ENCODE results near the gene DCTN3.

Gene DCTN3

DNA sequence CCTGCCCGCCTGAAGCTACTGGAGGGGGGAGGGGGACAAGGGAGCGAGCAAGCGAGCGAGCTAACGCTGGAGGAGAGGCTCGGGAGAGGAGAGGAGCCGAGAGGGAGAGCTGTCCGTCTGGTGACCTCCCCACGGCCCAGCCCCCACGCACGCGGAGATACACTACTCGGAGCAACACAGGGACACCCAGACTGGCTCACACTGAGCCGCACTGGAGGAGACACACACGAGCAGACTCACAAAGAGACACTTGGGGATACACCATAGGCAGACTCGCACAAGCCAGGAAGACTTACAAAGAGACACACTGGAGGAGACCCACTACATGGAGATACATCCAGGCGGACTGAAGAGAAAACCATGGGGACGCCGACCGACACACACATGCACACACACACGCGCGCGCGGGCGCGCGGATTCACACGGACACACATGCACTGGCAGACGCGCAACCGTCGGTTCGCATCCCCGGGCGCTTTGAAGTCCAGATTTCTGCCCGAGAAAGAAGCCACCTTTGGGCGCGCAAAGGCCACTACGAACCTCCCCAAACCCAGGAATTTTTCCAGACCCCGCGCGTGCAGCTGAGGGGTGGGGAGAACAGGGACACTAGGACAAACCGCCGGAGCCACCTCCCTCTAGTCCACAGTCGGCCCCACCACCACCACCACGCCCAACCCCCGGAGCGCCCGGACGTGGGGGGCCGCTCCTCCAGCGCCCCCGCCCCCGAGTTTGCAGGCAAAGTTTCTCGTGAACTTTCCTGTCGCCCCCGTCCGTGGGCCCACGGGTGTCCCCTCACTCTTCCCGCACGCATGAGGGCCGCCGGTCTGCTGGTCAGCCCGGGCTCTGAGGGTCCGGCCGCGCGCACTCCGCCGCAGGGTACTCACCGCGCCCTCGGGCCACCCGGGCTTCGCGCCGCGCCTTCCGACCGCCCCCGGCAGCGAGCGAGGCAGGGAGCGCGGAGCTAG lies 31.3 kb downstream of the DCTN3 start:
- DNase-seq: no peak

DNA sequence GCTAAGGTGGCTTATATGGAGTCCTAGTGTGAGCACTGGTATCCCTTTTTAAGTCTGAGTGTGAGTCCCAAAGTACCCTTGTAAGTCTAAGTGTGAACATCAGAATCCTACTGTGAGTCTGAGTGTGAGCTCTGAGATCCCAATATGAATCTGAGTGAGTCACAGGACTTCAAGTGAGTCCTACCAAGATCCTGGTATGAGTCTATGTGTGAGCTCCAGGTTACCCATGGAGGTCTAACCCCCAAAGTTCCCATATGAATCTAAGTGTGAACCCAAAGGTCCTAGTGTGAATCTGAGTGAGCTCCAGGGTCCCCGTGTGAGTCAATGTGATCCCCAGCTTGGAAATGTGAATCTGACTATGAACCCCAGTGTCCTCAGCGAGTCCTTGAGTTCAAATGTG lies 33.0 kb downstream of the DCTN3 start:
- no peak for DNase-seq

DNA sequence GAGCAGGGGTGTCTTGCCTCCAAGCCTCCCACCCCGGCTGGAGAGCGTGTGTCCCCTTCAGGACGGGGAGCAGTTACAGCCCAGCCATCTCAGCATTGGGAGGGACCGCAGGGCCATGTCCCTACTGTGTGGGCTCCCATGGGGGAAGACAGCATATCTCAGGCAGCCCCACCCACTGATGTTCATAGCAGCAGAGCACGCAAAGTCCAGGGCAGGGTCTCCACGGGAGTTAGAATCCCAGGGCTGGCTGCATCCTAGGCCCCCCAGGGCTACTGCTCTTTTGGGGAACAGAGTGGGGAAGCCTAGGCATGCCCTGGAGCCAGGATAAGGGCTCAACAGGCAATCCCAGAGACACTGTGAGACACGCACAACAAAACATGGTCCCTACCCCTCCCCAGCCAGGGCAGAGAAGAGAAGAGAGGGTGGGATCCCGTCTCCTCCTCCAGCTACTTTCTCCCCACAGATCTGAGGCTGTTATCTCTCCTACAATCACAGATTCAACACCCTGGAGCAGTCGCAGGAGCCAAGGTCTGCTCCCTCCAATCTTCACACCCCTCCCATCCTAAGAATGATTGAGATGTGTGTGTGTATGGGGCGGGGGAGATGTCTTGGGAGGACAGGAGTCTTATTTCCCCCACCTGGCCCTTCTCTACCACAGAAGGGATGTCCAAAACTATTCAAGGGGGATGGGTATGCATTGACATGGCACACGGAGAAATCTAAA lies 34.2 kb downstream of the DCTN3 start:
- DNase-seq: no peak

DNA sequence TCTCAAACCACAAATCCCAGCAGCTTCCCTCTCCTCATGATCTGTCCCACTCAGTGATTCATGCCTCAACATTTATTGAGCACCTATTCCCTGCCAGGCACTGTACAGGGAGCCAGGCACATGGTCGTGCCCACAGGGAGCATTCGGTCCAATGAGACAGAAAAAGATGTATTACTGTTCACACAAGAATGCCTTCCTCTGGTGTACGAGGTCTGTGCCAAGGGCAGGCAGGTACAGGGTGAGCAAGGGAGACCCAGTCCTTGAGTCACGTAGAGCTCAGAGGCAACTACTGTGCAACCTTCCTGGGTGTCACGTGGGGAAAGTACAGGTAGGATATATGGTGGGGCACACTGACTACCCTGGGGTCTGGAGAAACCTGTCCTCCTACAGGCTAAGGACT lies 35.3 kb downstream of the DCTN3 start:
- no peak for DNase-seq

DNA sequence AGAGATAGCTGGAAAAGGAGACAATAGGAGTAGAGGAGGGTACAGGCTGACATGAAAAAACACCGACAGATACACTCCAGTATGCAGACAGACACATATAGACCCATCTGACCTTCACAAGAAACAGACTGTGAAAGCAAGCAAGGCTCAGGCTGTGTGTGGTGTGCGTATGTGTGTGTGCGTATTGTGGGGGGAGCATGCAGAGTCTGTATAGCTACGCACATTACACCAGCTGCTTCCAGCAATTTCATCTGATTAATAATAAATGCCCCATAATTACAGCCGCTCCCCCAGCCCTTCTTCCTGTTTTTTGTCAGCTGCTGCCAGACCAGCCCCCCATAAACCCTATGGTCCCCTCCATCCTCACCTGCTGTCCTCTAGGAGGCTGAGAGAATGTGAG lies 37.5 kb downstream of the DCTN3 start:
- DNase-seq: no peak

DNA sequence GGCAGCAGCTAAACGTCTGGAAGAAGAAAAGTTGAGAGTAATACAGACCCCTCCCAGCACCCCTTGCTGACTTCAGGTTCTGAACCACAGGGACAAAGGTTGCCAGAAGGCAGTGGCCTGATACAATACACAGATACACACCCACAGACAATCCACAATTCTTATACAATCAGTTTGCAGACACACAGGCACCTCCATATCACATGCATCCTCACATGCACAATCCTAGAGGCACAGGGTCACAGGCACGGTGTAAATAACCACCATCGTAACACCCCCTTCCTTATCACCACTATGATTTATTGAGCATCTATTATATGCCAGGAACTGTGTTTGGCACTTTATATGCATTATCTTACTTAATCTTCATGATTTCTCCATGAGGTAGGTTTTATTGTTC lies 39.0 kb downstream of the DCTN3 start:
- DNase-seq: no peak

DNA sequence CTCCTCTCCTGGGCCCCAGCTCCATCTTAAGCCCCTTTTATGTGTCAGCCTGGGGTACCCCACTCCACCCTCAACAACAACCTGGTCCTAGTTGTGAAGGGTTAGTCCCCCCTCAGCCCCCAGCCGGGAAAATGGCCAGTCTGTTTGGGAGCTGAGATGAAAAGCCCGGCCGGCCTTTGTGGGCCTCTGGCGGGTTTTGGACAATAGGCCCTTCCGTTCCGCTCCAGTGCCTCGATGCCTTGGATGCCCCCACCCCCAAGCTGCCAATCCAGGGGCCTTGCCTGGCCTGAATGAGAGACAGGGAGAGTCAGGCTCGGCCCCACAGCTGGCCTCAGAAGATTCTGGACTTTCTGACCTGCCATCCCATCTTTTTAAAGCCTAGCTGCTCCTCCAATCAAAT lies 39.9 kb downstream of the DCTN3 start:
- DNase-seq: no peak

DNA sequence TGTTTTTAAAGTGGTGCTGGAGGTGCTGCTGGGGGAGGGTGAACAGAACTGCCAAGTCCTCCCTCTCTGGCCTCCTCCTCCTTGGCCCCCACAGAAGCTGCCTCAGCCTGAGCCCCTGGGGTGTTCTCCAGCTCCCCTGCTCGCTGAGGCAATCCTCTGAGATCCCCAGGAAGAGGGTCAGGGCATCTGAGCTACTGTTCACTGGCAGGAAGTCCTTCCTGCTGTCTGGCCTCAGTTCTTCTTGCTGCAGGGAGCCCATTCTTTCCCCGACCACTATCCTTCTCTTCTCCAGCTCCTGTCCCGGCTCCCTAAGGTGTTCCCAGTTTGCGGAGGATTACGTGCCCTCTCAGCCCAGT lies 40.5 kb downstream of the DCTN3 start:
- no peak for DNase-seq

DNA sequence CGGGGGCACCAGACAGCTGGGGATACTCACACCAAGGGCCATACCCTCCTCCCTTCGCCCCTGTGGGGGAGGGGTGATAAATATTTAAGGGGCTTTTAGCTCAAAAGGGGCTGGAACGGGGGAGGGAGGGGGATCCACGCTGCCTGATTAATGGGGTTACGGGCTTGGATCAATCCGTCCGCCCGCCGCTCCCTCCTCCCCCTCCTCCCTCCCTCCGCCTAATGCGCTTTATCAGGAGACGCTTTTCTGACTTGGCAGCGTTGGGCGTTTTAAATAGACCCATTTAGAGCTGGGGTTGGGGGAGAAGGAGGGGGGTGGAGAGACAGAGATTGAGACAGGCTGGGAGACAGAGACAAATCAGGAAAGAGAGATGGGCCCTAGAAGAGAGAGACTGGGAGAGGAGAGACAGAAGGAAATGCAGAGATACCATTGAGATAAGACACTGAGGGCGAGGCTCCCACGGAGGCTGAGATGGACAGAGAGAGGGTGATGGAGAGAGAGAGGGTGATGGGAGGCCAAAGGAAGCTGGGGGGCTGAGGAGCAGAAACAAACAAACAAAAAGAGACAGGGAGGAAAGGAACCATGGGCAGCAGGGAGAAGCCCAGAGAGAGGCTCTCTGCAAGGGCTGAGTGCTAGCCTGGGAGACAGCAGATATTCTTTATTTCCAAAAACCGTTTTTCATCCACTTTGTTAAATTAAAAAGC lies 41.0 kb downstream of the DCTN3 start:
- DNase-seq: no peak

DNA sequence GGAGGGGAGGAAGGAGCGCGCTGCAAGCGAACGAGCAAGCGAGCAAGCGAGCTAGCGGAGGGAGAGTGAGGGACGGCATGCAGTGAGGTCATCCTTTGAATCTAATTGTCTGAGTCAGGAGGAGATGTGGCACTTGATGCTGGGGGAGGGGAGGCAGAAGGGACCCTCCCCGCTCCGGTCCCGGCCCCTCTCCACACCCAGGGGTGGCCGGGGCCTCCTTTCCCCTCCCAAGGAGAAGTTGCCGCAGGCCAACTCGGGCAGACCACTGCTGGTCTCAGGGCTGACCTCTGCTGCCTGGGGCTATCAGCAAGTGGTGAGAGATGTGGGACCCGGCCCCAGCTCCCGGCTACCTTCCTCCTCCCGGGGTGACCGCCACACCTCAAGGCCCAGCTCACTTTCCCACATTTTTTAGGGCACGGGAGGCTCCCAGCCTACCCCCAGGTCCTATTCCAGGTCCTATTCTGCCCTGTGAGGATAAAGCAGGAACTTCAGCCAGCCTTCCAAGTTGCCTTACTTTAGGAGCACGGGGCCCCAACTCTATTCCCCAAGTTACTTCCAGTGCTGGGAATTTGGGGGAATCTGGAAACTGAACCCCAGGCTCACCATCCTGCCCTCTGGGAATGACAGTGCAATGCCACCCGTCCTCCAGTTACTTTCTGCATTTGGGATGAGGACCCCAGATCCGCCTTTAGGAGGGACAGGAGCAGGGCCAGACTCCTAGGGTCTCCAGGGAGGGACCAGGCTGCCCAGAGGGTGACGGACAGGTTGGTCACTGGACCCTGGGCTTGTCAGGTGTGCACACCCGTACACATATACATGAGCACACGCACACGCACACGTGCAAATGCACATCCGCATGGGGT lies 41.8 kb downstream of the DCTN3 start:
- no peak for DNase-seq

DNA sequence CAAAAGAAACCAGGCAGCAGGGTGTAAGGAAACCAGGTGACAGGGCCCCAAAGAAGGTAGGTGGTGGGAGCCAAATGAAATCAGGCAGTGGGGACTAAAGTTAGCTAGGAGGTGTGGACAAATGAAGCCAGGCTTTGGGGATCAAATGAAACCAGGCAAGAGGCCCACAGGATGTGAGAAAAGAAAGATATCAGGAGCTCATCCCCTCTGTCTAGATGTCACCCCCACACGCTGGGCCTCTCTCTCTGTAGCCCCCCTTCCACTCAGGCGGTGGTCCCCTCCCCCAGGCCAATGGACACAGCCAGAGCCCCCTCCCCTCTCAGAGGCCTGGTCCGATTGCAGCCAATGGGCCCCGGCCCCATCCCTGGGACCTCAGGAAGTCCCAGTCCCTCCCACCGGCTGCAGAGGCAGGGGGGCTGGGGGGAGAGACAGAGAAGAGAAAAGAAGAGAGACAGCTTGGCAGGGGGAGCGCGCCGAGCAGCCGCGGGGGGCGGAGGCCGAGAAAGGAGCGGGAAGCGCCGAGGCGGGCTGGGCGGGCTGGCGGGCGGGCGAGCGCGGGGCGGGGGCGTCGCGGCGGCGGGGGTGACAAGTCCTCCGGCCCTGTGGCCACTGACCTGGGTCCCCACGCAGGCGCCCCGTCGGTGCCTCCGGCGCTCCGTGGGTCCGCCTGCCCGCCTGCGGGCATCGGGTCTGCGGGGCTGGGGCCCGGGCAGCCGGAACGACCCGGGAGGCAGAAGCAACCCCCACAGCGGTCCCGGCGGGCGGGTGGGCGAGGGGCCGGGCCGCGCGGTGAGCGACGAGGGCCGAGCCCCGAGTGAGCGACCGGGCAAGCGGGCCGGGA lies 42.7 kb downstream of the DCTN3 start:
- no peak for DNase-seq

DNA sequence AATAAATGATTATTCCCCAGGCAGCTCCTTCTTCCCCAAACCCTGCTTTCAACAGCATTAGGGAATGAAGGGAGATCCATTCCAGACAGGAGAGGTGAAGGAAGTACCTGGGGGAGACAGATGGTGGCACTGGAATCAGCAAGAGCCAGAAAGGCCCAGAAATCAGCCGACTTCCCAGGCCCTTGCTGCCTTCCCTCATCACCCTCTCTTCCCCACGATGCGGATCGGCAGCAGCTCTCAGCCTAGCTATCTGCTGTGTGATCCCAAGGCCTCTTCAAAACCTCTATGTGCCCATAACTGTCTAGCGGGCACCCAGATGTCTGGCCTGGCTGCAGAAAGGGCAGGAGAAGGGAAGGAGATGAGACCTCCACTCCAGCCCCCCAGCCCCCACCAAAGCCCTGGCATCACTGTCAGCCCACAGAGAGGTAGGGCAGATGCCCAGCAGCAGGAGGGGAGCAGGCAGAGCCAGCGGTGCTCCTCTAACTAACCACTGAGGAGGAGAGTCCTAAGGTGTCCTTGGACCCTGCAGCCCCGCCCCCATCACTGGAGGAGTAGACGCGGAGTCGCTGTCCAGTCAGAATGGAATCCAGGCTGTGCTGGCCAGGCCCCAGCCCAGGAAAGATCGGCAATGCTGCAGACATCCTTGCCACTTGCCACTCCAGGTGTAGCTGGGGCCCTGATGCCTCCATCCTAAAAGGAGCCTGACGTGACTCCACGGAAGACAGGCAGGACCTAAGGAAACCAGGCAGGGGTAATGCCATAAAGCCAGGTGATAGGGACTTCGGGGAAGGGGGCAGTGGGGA lies 43.5 kb downstream of the DCTN3 start:
- DNase-seq: no peak

DNA sequence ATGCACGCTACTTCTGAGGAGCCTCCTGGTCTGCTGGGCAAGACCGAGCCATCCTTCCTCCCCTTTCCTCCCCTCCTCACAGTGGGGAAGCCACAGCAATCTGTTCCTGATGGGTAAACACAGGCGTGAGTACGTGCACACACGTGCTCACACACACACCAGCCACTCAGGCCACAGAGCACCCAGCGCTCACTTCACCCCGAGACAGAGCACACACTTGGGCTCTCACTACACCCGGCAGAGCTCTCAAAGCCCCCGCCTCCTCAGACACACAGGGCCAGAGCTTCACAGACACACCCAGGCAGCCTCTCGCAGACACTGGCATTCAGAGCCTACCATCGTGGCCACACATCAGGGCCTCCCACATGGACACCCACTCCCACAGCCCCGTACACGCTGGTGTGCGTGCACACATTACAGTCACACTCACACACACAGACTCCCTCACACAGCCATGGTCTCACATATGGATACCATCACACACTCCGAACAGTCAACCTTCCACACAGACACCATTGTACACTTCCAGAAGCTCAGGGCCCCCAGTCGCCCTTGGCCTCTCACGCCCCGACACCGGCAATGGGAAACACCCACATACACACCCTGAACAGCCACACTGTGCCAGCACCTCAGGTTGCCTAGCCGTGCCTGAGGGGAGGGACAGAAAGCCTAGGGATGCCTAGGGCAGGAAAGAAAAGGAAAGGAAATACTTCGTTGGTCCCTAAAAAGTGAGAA lies 44.3 kb downstream of the DCTN3 start:
- no peak for DNase-seq

DNA sequence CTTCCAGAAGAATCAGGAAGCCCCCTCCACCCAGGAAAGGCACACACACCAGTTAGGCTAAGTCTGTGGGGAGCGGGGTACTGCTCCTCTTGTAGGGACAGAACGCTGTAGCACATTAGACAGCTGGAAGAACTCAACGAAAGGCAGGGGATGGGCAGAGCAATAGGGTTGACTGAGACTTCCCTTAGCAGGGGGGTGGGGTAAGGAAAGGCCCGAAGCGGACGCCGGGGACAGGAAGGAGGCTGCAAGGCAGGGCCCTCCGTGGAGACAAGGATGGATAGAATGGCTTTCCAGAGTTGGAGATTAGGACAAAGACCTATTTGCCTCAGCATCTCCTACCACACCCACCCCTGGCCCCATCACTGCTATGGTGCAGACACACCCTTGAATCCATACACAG lies 45.1 kb downstream of the DCTN3 start:
- DNase-seq: no peak

DNA sequence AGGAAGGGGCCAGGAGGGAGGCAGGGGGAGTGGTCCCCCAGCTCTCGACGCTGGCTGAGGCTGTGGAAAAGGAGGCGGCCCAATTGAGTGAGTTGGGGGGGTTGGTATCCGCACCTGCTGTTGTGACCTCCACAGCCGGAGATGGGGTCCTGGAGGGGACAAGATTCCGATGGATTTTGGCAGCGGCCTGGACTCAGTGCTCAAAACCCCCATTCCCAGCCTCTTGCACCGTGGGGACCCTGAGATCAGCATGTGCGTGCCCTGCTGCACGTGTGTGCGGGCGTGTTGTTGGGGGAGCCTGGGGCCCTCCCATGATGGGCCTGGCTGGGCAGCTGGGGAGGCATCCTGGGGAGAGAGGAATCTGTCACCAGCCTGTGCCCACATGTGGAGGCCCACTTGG lies 45.7 kb downstream of the DCTN3 start:
- DNase-seq: no peak

DNA sequence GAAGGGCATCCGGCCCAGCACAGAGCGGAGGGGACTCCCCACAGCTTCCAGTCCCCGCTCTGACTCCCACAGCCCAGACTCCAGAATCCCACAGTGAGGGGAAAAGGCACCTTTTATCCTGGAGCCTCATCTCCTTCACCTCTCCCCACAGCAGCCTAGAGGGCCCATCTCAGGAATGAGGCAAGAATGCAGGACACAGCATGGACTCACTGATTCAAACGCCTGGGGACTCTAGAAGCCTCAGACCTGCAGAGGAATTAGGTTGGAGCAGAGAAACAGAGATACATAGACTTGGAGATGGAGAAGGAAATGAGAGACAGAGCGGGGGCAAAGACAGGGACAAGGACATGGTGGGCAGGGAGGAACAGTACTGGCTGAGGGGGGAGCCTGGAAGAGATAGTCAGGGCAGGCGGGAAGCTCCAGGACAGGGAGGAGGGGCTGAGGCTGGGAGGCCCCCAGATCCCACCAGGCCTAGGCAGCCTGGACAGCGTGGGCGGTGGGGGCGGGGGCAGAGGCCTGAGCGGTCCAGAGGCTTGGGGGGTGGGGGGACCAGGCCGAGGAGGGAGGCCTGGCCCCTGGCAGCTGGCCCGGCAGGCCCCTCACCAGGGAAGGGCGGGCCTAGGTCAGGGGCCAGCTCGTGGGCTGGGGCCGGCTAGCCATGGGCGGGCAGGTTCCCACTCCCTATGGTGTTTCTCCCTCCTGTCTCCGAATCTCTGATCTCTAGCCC lies 46.5 kb downstream of the DCTN3 start:
- no peak for DNase-seq

DNA sequence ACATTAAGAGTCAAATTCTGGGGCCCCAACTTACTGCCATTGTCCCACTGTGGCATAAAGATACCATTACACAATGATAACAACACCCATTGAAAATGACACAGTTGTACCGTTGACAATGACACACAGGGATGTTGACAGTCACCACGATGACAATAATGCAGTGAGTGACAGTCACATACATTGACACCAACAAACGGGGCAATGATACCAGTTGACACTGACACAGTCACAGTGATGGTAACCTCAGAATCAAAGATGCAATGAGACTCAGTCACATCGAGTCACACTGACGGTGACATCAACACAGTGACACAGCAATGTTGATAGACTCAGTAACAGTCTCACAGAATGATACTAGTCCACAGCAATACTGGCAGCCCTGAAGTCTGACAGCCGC lies 47.7 kb downstream of the DCTN3 start:
- no peak for DNase-seq

DNA sequence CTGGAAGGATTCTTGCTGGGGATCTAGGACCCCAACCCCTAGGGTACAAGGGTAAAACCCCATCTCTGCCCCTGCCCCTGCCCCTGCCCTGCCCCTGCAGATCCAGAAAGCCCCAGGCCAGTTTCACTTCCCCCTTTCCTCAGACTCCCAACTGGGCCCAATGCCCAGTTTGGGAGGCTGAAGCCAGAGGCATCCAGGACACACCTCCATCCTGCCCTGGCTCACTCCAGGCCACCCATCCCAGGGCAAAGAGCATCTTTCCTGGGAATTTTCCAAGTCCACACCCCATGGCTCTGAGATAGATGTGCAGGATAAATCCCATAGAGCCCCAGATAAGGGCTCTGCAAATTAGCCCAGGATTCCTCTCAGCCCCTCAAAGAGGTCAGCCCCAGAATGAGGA lies 48.2 kb downstream of the DCTN3 start:
- DNase-seq: no peak

DNA sequence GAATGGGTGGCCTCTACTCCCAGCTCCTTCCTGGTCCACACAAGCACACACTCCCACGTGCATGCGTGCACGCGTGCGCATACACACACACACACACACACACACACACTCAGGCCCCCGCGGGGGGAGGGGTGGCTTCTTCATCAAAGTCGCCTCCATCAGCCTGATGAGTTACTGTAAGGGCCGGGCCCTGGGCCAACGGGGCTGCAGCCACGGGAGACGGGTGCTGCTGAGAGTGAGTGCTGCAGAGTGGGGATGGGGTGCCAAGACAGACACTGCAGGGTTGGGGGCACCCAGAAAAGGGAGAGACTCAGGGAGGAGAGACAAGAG lies 48.8 kb downstream of the DCTN3 start:
- no peak for DNase-seq

Data from activated CD4-positive, CD25-positive, alpha-beta regulatory T cell (primary cell).